ENCODE measurements around the gene NXPE3. TPM values are rescaled to one million over a fixed set of nuclear protein-coding genes. Genes with fewer than 3 reads are reported as not detected.

Gene NXPE3
- total and polyA plus RNA-seq, 9 of the 15 experiments (the other 6 are each of a cell fraction or from before 2014, with no cell fraction given), result 0.25 to 2.5 (median 0.95) TPM

DNA sequence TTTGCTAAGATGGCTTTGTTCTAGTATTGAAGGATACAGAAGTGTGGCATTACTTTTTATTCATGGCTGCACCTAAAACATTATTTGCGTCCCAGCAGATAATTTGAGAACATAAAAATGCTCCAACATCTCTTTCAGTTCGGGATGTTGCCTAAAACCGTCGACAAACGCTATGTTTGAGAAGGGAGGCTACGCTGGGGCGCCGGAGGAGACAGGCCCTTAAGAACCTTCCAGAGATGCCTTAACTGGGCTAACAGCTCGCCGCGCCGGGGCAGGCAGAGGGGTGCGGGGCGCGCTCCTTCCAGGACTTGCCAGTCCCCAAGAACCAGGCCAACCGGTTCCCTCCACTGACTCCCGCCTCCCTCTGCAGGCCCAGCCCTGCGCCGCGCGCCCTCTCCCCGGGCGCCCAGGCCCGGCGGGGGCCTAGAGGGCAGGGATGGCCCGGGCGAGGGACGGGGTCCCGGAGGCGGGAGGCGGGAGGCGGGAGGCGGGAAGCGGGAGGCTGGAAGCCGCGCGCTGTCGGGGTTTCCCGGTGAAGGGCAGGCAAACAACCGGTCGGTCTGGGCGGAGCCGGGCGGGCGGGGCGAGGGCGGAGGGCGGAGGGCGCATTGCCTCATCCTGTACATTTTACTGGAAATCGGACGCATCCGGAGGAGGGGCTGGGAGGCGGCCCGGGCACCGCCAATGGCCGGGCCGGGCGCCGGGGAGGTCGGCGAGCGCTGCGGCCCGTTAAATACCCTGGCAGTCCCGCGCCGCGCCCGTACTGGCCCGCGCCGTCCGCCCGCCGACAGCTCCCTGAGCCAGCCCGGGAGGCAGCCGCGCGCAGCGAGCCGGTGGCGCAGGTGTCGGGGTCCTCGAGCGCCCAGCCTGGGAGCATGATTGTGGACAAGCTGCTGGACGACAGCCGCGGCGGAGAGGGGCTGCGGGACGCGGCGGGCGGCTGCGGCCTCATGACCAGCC, 70.0 kb downstream of the NXPE3 start, which contains the start of gene NFKBIZ (continued):
- no peak for TF ChIP-seq HNRNPLL (IDR thresholded peaks at IDR 0.05; ENCODE audit: low read depth, low read length, poor library complexity, severe bottlenecking)
- no peak for TF ChIP-seq NR2C2 (CRISPR knock-in tag; IDR thresholded peaks at IDR 0.05)
- peak; percentile 68 for TF ChIP-seq NR2C2 (tag; IDR thresholded peaks at IDR 0.05)
- no peak for TF ChIP-seq NCOA2 (IDR thresholded peaks at IDR 0.05; ENCODE audit: partially characterized antibody in 2 of 2)
- peak; percentile 74 for TF ChIP-seq GTF2B (IDR thresholded peaks at IDR 0.05; ENCODE audit: extremely low read depth, insufficient read length)
- no peak for TF ChIP-seq ZNF384 (IDR thresholded peaks at IDR 0.05; ENCODE audit: low read depth, low read length)
- TF ChIP-seq ZNF407 (IDR thresholded peaks at IDR 0.05; ENCODE audit: low read depth), result no peak
- TF ChIP-seq ILF3 (IDR thresholded peaks at IDR 0.05; ENCODE audit: borderline replicate concordance), result peak; percentile 69; the same call in 1 of the 2 replicates
- no peak for TF ChIP-seq MAFF (IDR thresholded peaks at IDR 0.05; ENCODE audit: low read length)
- TF ChIP-seq GTF2E2 (tag; IDR thresholded peaks at IDR 0.05), result peak; percentile 98
- no peak for TF ChIP-seq SMARCC2 (IDR thresholded peaks at IDR 0.05; ENCODE audit: low read depth)
- TF ChIP-seq TBP (optimal IDR thresholded peaks at IDR 0.05; ENCODE audit: low read depth, low read length), result peak; percentile 96
- TF ChIP-seq, protein P1, sequence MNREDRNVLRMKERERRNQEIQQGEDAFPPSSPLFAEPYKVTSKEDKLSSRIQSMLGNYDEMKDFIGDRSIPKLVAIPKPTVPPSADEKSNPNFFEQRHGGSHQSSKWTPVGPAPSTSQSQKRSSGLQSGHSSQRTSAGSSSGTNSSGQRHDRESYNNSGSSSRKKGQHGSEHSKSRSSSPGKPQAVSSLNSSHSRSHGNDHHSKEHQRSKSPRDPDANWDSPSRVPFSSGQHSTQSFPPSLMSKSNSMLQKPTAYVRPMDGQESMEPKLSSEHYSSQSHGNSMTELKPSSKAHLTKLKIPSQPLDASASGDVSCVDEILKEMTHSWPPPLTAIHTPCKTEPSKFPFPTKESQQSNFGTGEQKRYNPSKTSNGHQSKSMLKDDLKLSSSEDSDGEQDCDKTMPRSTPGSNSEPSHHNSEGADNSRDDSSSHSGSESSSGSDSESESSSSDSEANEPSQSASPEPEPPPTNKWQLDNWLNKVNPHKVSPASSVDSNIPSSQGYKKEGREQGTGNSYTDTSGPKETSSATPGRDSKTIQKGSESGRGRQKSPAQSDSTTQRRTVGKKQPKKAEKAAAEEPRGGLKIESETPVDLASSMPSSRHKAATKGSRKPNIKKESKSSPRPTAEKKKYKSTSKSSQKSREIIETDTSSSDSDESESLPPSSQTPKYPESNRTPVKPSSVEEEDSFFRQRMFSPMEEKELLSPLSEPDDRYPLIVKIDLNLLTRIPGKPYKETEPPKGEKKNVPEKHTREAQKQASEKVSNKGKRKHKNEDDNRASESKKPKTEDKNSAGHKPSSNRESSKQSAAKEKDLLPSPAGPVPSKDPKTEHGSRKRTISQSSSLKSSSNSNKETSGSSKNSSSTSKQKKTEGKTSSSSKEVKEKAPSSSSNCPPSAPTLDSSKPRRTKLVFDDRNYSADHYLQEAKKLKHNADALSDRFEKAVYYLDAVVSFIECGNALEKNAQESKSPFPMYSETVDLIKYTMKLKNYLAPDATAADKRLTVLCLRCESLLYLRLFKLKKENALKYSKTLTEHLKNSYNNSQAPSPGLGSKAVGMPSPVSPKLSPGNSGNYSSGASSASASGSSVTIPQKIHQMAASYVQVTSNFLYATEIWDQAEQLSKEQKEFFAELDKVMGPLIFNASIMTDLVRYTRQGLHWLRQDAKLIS (CRISPR knock-in tag; IDR thresholded peaks at IDR 0.05), result peak; percentile 82; the same call in 1 of the 2 replicates

All from K562 (cell line).